GM18526 (cell line): ENCODE results near the gene NCKAP5.

Experiments used
- POLR2A ChIP-seq: IDR thresholded peaks from 3 replicates; pipeline ENCODE4 v1.6.1; 2011; ENCODE audit not compliant: insufficient read length; ENCODE audit errors: extremely low read depth

The NCKAP5 gene

DNA sequence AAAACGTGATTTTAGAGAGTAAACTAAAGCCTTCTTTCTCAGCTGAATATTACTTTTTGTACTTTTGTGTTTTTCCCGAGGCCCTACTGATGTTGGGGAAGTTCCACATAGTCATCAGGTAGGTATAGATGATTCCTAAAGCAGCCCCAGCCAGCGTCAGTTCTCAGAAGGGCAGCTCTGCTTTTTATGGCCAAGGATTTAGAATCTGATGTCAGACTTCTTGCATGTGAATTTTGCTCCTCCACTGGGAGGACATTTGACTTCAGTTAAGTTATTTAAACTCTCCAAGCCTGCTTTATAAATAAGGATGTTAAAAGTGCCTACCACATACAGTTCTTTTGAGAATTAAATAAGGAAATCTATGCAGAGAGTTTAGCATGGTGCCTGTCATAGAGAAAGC lies 130.8 kb downstream of the NCKAP5 start:
- no peak for TF ChIP-seq POLR2A

DNA sequence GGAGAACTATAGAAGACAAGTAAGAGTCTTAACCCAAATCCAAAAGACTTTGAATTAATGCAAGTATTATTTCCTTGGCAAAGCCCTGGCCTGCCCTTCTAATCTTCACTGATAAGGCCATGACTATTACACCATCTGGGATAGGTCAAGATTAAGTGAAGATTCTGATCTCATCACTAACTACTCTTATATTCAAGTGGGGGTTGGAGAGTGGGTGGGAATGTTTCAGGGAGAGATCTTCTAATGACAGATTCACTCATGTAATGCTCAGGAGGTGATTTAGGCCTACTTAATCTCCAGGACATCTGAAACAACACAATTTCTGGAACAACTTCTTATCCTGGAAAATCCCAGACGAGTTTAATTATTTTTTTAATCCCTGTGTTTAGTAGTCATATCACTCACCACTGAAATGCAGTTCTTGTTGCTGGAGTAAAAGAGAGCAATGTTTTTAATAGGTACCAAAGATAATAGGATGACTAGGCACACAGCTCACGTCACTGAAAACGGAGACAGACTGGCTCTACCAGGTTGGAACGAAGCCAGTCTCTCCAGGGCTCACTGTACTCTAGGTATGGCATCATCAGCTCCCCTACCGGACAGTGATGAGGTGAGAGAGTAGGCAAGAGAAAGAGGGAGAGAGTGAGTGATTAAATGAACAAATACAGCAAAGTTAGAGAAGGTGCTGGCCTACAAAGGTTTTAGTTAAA lies 133.1 kb downstream of the NCKAP5 start:
- no peak for TF ChIP-seq POLR2A

DNA sequence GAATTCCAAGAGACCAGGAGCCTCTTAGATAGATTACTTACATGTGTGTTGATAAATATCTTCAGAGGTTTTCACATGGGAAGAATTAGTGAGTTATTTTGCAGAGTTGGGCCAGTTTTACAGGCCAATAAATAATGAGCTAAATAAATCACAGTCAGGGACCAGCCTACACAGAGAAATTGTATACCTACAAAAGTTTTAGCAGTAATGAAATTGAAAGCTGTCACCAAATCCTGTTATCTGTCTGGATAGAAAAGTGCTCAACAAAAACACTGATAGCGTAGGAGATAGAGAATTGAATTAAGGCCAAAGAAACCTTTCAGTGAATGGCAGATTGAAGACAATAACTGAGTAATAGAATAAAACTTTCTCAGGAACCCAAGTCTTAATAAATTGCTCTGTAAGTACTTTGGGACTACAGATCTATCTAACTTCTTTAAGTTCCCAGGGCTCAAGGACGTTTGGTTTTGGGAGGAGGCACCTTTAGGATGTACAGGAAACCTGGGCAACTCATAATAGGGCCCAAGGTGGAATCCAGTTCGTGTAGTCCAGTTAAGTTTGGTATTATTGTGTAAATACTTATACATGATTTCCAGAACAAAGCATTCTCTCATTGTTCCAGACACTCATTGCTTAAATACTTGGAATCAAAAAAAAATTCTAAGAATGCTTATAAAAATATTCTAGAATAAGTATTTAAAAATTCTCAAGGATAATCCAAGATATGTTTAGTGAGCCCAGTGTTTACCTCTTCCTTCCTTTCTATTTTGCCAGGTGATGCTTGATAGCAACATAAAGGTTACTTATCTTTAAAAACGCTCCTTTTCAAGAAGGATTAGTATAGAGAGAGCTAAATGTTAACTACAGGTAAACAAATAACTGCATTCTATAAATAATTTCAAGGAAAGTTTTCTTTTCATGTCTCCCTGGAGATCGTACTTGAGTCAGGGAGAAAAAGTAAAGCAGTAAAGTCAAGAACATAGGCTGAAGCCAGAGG lies 134.5 kb downstream of the NCKAP5 start:
- no peak for TF ChIP-seq POLR2A

DNA sequence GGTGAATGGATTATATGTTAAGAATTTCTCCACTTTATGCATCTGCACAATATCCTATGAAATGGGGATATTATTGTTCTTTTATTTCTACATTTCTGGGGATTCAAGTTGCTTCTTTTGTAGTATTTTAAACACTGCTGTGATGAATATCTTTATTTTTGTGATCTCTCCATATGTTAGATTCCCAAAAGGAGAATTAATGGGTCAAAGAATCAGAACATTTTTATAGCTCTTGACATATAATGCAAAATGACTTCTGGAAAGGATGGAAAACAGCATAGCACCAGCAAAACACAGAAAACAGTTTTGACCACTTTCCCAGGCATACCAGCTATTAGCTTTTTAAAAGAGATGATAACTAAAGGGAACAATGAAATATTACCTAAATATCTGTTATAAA lies 135.5 kb downstream of the NCKAP5 start:
- no peak for TF ChIP-seq POLR2A

DNA sequence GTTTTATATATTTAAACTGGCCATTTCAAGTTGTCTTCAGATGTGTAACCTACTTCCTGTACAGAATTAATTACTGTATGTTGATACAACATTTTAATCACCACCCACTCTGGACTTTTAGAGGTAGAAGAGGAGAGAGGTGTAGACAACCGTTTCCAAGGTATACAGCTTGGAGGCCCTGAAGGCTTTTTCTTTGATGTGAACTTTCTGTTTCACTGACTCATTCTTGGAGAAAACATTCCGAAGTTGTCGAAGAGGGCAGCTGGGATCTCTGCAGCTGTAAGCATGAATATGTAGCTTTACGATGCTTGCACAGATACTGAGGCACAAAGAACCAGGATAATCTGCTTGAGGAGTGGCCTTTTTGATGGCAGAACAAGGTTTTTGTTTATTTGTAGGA lies 137.0 kb downstream of the NCKAP5 start:
- TF ChIP-seq POLR2A: no peak

DNA sequence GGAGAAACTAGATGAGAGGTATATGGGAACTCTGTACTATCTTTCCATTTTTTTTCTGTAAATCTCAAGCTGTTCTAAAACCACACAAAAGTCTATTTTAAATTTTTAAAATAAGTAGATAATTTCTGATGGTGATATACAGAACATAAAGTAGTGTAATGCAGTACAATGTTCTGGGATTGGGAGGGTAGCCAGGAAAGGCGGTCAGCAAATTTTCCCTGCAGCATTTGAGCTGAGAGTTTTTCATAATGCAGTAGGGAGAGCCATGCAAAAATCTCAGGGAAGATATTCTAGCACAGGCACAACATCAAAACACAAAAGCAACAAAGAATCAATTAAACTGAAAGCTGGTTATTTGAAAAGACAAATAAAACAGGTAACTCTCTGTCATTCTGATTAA lies 141.5 kb downstream of the NCKAP5 start:
- no peak for TF ChIP-seq POLR2A

DNA sequence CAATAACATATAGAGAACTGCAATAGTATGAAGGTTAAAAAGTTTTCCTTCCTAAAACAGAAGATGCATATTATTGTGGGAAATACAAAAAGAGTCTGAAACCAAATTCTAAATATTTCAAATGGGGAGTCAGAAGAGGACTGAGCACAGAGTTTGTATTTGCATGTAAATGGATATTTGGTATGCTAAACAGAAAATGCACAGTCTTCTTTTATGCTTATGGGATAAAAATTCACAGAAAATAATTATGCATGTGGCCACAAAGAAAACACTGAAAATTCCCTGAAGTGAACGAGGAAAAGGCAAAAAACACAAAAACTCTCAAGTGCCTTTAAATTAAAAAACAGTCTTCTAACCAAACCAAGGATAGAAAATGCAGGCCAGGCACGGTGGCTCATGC lies 142.7 kb downstream of the NCKAP5 start:
- no peak for TF ChIP-seq POLR2A

DNA sequence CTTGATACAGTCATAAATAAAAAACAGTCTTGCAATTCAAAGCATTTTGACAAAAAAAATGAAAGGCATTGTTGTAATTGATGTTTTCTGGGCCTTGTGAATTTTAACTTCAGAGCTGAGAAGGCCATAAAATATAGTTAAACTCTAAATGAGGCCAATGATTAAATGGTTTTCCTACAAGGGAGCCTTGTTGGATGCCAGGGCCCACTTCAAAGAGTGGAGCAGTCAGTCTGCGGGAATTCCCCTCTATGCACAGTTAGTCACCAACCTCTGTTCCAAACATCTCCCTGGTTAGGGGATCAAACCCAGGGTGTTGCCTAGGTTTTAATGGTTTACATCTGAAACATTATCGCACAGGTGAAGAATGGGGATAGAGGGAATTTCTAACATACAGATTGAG lies 143.4 kb downstream of the NCKAP5 start:
- TF ChIP-seq POLR2A: no peak

DNA sequence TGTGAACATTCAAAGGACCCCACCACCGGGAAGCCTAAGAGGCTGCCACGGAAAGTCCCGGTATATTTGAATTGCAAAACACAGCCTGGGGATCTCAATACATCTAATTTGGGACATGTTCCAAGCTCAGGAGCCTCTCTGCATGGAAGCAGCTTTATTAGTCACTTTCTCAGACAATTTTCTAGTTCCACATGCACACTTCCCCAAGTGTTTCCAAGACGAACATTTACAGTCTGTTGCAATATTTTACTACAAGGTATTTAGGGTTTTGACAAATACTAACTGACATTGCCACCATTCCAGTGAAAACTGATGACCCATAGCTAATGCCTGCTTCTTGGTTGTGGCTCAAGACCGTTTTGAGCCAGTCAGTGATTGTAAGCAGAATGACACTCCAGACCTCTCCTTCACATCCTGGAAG lies 145.3 kb downstream of the NCKAP5 start:
- no peak for TF ChIP-seq POLR2A

DNA sequence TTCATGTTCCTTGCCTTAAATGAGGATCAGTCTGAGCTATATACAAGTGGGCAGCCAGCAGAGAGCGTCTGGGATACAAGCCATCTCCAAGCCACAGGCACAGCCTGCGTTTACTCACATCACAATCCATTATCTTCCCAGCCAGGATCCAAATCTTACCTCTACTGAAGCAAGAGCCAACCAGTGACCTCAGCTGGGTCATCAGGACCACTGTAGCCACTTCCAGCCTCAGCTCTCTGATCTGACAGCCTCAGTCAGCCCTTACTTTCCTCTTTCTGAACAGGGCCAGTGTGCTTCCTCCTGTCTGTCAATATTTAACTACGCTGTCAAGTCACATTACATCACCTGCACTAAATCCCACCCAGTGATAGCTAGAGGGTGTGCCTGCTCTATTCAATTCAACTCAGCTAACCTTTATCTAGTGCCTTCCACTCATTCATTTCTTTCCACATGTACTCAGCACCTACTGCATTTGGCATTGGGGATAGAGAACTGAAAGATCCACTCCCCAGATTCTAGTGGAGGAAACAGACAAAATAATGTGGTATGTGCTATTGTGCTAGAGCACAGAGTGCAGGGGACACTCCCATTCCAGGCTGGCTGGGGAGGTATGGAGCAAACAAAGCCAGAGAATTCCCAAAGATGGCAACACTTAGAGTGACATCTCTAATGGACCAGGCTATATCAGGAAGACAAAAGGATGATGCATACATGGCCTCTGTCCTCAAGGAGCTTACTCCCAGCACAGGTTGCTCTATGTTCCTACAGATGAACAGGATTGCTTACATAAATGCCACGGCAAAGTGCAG lies 146.5 kb downstream of the NCKAP5 start:
- TF ChIP-seq POLR2A: peak; percentile 44

DNA sequence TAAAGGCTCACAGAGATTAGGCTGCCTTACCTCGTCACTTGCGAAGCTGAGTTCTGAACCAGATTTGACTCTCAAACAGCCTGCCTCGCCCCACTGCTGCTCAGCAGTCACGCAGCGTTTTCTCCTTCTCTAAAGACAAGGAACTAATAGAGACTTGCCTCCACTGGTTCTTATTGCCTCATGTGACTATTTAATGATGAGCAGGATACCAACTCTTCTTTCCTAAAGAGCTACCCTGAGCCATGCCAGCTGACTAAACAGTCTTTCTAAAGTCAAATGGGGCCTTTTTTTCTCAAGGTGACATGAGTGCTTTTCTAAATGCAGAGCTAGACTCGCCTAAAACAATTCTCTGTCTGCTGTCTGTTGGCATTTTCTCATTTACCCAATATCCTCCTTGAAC lies 147.5 kb downstream of the NCKAP5 start:
- no peak for TF ChIP-seq POLR2A

DNA sequence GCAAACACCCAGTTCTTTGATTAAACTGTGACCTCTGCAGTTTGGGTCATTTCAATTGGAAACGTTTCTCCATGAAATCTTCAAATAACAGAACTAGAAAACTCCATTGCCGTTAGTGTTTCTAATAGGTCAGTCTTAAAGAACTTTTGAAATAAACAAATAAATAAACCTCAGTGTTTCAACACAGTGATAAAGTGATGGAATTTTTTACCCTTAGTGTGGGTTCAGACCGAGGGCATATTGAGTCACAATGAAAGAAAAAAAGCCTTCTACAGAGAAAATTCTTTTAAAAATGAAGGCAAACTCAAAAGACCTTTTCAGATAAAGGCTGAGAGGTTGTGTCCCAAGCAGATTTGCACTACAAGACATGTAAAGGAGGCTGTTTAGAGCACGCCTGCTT lies 149.6 kb downstream of the NCKAP5 start:
- TF ChIP-seq POLR2A: no peak

DNA sequence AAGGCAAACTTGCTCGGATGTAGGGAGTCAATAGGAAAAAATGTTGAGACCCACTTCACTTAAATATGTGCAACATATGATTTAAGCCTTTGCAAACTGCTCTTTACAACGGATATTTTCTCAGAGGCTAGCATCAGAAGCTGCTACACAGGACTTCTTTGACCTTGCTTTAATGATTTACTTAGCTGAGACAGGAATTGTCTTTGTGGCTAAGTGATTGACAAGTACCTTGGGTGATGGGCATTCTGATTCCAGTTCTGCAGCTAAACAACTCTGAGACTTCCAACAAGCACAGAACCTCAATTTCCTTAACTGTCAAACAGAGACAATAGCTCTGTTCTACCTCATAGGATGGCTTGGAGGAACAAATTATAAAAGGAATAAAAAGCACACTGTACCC lies 150.2 kb downstream of the NCKAP5 start:
- no peak for TF ChIP-seq POLR2A

DNA sequence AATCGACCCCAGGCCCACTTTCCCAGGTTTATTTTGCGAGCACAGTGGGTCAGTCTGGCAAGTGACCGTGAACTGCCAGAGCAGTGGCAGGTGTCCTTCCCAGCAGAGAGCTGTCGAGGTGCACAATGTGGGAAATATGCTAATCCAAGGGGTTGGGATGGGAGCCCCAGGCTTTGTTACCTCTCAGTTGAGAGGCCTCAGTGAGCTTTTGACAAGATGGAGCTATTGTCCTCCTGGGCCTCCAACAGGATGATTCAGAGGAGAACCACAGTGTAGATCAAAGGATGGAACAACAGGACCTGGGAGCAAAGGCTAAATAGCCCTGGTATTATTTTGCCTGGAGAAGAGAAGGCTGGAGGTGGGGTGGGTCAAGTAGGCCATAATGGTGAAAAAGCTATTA lies 150.8 kb downstream of the NCKAP5 start:
- TF ChIP-seq POLR2A: no peak

DNA sequence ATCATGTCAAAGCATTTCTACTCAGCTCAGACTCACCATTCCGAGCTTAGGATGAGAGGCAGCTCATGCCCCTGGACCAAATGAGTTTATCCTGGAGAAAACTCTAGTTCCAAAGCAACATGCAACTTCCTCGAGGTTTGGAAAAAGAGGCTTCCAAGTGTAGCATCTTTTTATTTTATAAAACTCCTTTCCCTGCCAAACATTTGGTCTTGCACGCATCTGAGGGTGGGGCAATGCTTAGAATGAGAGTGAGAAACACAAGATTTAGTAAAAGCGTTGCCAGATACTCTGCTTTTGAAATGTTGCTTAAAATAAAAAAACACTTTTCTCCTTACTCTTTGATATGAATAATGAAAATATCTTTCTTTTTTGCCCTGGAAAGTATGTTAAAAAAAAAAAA lies 151.5 kb downstream of the NCKAP5 start:
- no peak for TF ChIP-seq POLR2A
